GM18951 (cell line): ENCODE measurements around the gene PEX10.

Source experiments
- POLR2A ChIP-seq: IDR thresholded peaks from 4 replicates; pipeline ENCODE4 v1.6.1; 2011; ENCODE audit warnings: mild to moderate bottlenecking; ENCODE audit not compliant: insufficient read length, insufficient read depth; ENCODE audit errors: extremely low read depth
- in situ Hi-C: fragments of 300-500 bp; cut with MboI; formaldehyde crosslinking; loops from one replicate; pipeline ENCODE4 v1.12.0; 2022; ENCODE audit warnings: low sequenced_read_pairs, mixed read lengths, inconsistent platforms; ENCODE audit not compliant: unreplicated experiment

PEX10 gene

GRCh38 chr1:2426540-2426939, 14.2 kb upstream of the PEX10 start:
- in situ Hi-C loops, result loop anchor here (10.0 kb wide), 1 partner anchor 358 kb away; no protein-coding TSS in a partner anchor
- TF ChIP-seq POLR2A, result no peak

- in situ Hi-C loops, result loop anchor here (10.0 kb wide), 1 partner anchor 359 kb away; no protein-coding TSS in a partner anchor
- TF ChIP-seq POLR2A, result no peak
These were observed 13.5 kb upstream of the PEX10 start for GRCh38 chr1:2425892-2426291.

DNA sequence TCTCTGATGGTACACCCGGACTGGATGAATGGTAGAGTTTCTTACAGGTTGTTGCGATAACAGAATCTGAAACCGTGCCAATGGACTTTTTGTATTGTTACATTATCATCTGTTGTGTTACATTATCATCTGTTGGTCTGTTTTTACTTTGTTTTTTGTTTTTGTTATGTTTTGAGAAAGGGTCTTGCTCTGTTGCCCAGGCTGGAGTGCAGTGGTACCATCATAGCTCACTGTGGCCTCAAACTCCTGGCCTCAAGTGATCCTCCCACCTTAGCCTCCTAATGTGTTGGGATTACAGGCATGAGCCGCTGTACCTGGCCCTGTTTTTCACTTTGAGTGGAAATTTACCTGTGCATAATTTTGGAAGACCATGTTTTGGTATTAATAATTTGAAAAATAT, 10.2 kb upstream of the PEX10 start:
- TF ChIP-seq POLR2A, result no peak
- in situ Hi-C loops, result loop anchor here (10.0 to 25.0 kb wide), 3 partner anchors 115 to 1015 kb away; partner anchors contain the start of genes HES5 and PANK4

GRCh38 chr1:2419416-2419815, 7.1 kb upstream of the PEX10 start:
- in situ Hi-C loops, result loop anchor here (25.0 kb wide), 2 partner anchors 118 to 1018 kb away; partner anchors contain the start of genes HES5 and PANK4
- no peak for TF ChIP-seq POLR2A

GRCh38 chr1:2418791-2419320, 6.5 kb upstream of the PEX10 start:
- no peak for TF ChIP-seq POLR2A
- in situ Hi-C loops, result loop anchor here (25.0 kb wide), 2 partner anchors 118 to 1018 kb away; partner anchors contain the start of genes HES5 and PANK4

GRCh38 chr1:2417833-2418225, 5.5 kb upstream of the PEX10 start:
- in situ Hi-C loops, result loop anchor here (25.0 kb wide), 2 partner anchors 119 to 1019 kb away; partner anchors contain the start of genes HES5 and PANK4
- TF ChIP-seq POLR2A, result no peak

DNA sequence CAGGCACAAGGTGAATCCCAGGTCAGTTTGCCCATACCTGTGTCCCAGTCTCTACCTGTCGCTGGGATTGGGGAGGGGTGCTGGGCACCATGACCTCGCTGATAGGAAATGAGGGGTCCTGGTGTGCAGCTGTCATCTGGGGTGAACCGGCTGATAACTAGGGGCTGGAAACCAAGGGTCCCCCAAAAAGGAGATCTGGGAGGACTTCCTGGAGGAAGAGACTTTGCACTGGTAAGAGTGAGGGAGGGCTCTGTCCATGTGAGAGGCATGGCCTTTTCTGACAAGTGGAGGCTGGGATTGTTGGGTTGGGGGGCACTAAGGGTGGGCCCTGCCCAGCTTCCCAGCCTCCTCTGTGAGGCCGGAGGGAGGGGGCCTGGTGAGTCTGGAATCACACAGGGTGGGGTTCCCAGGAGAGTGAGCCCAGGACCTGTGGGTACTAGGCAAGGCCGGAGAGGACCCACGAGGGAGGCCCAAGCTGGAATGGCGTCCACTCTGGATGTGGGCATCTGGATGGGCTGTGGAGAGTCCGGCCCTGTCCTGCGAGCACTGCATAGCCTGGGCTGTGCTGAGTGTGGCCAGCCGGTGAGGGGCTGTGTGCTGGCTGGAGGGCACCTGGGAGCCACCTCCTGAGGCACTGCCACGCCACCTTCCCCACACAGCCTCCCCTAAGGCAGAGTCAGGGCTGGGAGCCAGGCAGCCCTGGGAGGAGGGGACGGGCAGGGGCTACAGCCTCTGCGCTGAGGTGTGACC, 4.9 kb upstream of the PEX10 start:
- in situ Hi-C loops, result loop anchor here (25.0 kb wide), 2 partner anchors 120 to 1020 kb away; partner anchors contain the start of genes HES5 and PANK4
- TF ChIP-seq POLR2A, result no peak

DNA sequence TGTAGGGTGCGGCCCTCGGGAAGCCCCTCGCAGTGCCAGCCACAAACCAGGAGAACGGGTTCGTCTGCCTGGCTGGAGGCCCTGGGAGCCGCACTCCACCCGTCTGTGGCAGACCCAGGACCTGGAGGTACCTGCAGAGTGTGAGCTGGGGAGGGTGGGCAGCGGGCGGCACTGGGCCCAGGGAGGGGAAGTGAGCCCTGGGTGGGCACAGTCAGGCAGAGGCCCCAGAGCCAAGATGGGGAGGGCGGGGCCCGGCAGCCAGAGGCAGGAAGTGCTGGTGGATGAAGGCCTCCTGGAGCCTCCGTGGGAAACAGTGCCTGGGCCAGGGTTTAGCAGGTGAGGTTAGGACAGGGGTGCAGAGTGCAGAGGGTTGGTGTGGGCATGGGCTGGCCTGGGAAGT, 4.0 kb upstream of the PEX10 start:
- in situ Hi-C loops, result loop anchor here (25.0 kb wide), 2 partner anchors 121 to 1021 kb away; partner anchors contain the start of genes HES5 and PANK4
- no peak for TF ChIP-seq POLR2A

- in situ Hi-C loops, result loop anchor here (25.0 kb wide), 2 partner anchors 121 to 1021 kb away; partner anchors contain the start of genes HES5 and PANK4
- TF ChIP-seq POLR2A, result peak; percentile 55
These were observed 3.4 kb upstream of the PEX10 start for GRCh38 chr1:2415801-2416208.

DNA sequence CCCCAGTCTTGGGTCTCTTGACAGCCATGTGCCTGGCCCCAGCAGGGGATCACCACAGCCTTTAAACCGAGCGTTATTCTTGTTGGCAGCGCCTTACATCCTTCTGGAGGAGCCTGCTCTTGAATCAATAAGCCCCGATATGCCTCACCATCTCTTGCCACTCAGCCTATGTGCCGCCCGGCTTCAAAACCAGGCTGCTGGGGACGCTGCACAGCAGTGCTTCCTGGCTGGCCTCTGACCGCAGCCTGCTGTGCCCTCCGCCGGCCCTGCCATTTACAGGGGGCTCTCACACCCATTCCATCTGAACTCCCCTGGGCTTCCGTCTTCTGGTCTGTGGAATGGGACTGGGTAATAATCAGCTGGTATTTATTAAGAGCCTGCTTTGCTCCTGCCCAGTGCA, 3.0 kb upstream of the PEX10 start:
- no peak for TF ChIP-seq POLR2A
- in situ Hi-C loops, result loop anchor here (25.0 kb wide), 2 partner anchors 122 to 1022 kb away; partner anchors contain the start of genes HES5 and PANK4

DNA sequence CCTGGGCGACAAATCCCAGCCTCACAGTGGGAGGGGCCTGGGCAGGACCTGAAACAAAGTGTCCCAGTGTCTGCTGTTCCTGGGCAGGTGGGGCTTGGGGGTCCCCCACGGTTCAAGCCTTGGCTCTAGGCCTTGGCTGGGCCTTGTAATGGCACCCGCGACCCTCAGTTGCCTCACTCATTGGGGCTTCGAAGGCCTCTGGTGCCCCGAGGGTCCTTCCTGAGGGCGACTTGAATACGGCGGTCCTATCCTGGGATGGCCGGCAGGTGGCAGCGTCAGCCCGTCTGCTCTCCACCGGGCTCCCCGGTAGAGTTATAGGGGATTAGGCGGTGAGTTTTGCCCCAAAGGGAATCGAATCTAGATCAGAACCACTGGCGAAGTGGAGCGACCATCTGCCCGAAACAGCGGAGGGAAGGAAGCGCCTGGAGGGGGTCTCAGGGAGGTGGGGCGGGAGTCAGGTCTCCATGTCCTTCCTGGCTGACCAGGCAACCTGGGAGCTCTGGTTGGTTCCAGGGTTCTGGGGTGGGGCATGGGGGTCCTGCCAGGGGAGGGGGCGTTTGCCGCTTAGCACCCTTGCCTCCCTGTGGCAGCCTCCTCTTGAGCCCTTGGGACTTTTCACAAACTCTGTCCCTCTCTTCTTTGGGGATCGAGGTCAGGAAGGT, 2.1 kb upstream of the PEX10 start:
- TF ChIP-seq POLR2A, result peak; percentile 19
- in situ Hi-C loops, result loop anchor here (25.0 kb wide), 2 partner anchors 123 to 1023 kb away; partner anchors contain the start of genes HES5 and PANK4

GRCh38 chr1:2413495-2414296, 1.3 kb upstream of the PEX10 start:
- peak; percentile 6 for TF ChIP-seq POLR2A
- in situ Hi-C loops, result loop anchor here (25.0 kb wide), 2 partner anchors 124 to 1024 kb away; partner anchors contain the start of genes HES5 and PANK4

- TF ChIP-seq POLR2A, result peak; percentile 68
- in situ Hi-C loops, result loop anchor here (25.0 kb wide), 2 partner anchors 124 to 1024 kb away; partner anchors contain the start of genes HES5 and PANK4
These were observed 570 bp upstream of the PEX10 start for GRCh38 chr1:2412773-2413494.
